ENCODE measurements around the gene PRKCZ. TPM values are rescaled to one million over a fixed set of nuclear protein-coding genes. Genes with fewer than 3 reads are reported as not detected.
"Not testable (repeated sequence)": the region's sequence is repeated elsewhere in the genome, so short reads cannot be mapped to it uniquely, and the experiment has no call there.

Gene PRKCZ
- total RNA-seq, 1 donor: 2.6 TPM

GRCh38 chr1:2137257-2138121, 87.3 kb downstream of the PRKCZ start:
- DNase-seq (ENCODE audit: low read depth): no peak
- no peak for TF ChIP-seq CTCF (IDR thresholded peaks at IDR 0.05; ENCODE audit: insufficient read depth, low read depth, low read length)
- no peak overlapping the region for H3K4me3 ChIP-seq (ENCODE audit: low read depth, low read length)

- H3K4me3 ChIP-seq (ENCODE audit: low read depth, low read length); DNase-seq (ENCODE audit: low read depth): not testable (repeated sequence)
These were observed 88.9 kb downstream of the PRKCZ start for GRCh38 chr1:2139156-2139555.

- TF ChIP-seq CTCF (IDR thresholded peaks at IDR 0.05; ENCODE audit: insufficient read depth, low read depth, low read length): no peak
- DNase-seq (ENCODE audit: low read depth): no peak
- H3K4me3 ChIP-seq (ENCODE audit: low read depth, low read length): no peak overlapping the region
These were observed 90.8 kb downstream of the PRKCZ start for GRCh38 chr1:2141025-2141424.

- H3K4me3 ChIP-seq (ENCODE audit: low read depth, low read length): no peak overlapping the region
- no peak for TF ChIP-seq CTCF (IDR thresholded peaks at IDR 0.05; ENCODE audit: insufficient read depth, low read depth, low read length)
- DNase-seq (ENCODE audit: low read depth): no peak
These were observed 93.7 kb downstream of the PRKCZ start for GRCh38 chr1:2143814-2144500.

GRCh38 chr1:2144501-2145090, 94.4 kb downstream of the PRKCZ start:
- no peak for TF ChIP-seq CTCF (IDR thresholded peaks at IDR 0.05; ENCODE audit: insufficient read depth, low read depth, low read length)
- no peak for DNase-seq (ENCODE audit: low read depth)
- no peak overlapping the region for H3K4me3 ChIP-seq (ENCODE audit: low read depth, low read length)

- DNase-seq (ENCODE audit: low read depth): no peak
- no peak for TF ChIP-seq CTCF (IDR thresholded peaks at IDR 0.05; ENCODE audit: insufficient read depth, low read depth, low read length)
- no peak overlapping the region for H3K4me3 ChIP-seq (ENCODE audit: low read depth, low read length)
These were observed 96.0 kb downstream of the PRKCZ start for GRCh38 chr1:2145946-2146835.

Measured in fibroblast of villous mesenchyme (primary cell).